AG04450 (cell line): Measurements from ENCODE around the gene NXT1. TPM values are rescaled to one million over a fixed set of nuclear protein-coding genes. Genes with fewer than 3 reads are reported as not detected.

Experiments
- CTCF ChIA-PET: fragments of 300-600, 350-600 bp; formaldehyde crosslinking; extraction: SDS; loops from one replicate; lab custom pipeline; 2022; ENCODE audit warnings: antibody characterized with exemption, inconsistent platforms; lab: Charles Lee
- POLR2A ChIA-PET: fragments of 350-600 bp; formaldehyde crosslinking; extraction: SDS; loops from one replicate; lab custom pipeline; 2021; ENCODE audit warnings: antibody characterized with exemption, inconsistent platforms; lab: Yijun Ruan, JAX
- DNase-seq: peaks from one replicate; pipeline ENCODE4 v3.0.0-alpha.2; 2011; ENCODE audit warnings: low read depth, low spot score
- H3K27ac ChIP-seq: one replicate; pipeline ENCODE4 v1.5.1; 2012; ENCODE audit warnings: low read depth, low read length, control low read depth
- H3K27me3 ChIP-seq: one replicate; pipeline ENCODE4 v1.6.0; 2012; ENCODE audit warnings: low read length; ENCODE audit not compliant: control insufficient read depth, insufficient read depth
- H3K4me3 ChIP-seq: 2 replicates; pipeline ENCODE4 v1.5.1; 2011; ENCODE audit warnings: mild to moderate bottlenecking, low read depth, low read length, control low read depth
- H3K9me3 ChIP-seq: 2 replicates; pipeline ENCODE4 v1.5.1; 2012; ENCODE audit warnings: low read length; ENCODE audit not compliant: control insufficient read depth, insufficient read depth
- polyA plus RNA-seq: library from polyadenylated mRNA; depleted of rRNA; stranded (reverse); fragments of >200 nt; gene quantifications from 2 replicates; pipeline ENCODE4 v1.2.3, GENCODE V29; 2011
- TF ChIP-seq, protein P1 (sequence below): IDR thresholded peaks from 2 replicates; pipeline ENCODE4 v1.5.1; 2011; ENCODE audit warnings: low read depth, low read length, control low read depth, inconsistent platforms

Gene NXT1
- polyA plus RNA-seq, 1 experiment = 17.9 TPM

- TF ChIP-seq, protein P1, sequence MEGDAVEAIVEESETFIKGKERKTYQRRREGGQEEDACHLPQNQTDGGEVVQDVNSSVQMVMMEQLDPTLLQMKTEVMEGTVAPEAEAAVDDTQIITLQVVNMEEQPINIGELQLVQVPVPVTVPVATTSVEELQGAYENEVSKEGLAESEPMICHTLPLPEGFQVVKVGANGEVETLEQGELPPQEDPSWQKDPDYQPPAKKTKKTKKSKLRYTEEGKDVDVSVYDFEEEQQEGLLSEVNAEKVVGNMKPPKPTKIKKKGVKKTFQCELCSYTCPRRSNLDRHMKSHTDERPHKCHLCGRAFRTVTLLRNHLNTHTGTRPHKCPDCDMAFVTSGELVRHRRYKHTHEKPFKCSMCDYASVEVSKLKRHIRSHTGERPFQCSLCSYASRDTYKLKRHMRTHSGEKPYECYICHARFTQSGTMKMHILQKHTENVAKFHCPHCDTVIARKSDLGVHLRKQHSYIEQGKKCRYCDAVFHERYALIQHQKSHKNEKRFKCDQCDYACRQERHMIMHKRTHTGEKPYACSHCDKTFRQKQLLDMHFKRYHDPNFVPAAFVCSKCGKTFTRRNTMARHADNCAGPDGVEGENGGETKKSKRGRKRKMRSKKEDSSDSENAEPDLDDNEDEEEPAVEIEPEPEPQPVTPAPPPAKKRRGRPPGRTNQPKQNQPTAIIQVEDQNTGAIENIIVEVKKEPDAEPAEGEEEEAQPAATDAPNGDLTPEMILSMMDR = no peak
- Histone ChIP-seq H3K27ac (no peak overlapping the region), H3K9me3 (peaks cover 3% of the 10 kb centered on the region; the same call in 1 of the 2 replicates), H3K27me3 (no peaks in the 10 kb centered on the region), H3K4me3 (peak overlapping the region; percentile 82)
- CTCF ChIA-PET = no interaction called here
- POLR2A ChIA-PET = interaction anchor here (1.2 kb wide), 1 partner anchor 13 kb away, joined by 3 read pairs; no protein-coding TSS in a partner anchor
- DNase-seq = no peak
Measured at GRCh38 chr20:23363257-23363649, 12.7 kb downstream of the NXT1 start.

DNA sequence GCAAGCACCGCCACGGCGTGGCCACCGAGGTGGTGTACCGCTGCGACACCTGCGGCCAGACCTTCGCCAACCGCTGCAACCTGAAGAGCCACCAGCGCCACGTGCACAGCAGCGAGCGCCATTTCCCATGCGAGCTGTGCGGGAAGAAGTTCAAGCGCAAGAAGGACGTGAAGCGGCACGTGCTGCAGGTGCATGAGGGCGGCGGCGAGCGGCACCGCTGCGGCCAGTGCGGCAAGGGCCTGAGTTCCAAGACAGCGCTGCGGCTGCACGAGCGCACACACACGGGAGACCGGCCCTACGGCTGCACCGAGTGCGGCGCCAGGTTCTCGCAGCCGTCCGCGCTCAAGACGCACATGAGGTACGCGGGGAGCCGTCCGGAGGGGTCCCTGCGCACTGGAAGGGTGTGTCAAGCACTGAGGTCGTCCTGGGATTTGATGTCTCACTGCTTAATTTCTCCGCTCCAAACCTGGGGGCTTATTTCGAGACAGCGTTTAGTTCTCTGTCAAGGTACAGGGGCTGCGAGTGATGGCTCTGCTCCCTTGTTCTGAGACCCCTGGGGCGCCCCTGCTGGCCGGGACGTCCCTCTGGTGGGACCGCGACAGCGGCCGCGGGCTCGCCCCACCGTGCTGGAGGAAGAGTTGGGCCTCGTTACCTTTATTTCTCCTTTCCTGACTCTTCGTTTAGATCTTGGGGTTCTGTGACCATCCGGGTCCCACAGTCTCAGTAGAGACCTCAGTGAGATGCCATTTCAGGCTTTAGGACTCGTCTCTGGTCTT lies 15.0 kb downstream of the NXT1 start:
- ChIA-PET CTCF (interaction anchor here (1.3 kb wide), 1 partner anchor 54 kb away, joined by 3 read pairs; no protein-coding TSS in a partner anchor), POLR2A (no interaction called here)
- H3K4me3 ChIP-seq = no peak overlapping the region
- no peaks in the 10 kb centered on the region for H3K27me3 ChIP-seq
- no peak for DNase-seq
- H3K9me3 ChIP-seq = peaks cover 3% of the 10 kb centered on the region; the same call in 1 of the 2 replicates
- peak overlapping the region; percentile 12 for H3K27ac ChIP-seq
- TF ChIP-seq, protein P1 = no peak

DNA sequence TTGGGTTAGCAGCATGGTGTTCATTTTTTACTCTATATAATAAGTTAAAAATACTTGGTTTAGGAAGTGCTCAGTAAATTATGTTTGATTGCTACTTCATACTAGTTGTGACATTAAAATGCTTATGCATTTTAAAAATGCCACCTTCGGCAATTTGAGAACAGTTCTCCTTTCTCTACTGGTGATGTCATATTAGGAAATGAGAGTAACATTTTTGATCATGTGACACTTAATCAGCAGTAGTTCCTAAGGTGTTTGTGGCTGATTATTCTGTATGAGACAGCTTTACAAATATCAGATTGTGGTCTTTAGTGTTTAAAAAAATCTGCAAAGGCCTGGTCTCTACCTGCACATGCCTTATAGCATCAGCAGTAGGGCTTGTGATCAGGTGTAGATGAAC lies 15.8 kb downstream of the NXT1 start:
- POLR2A ChIA-PET = no interaction called here
- TF ChIP-seq, protein P1 = no peak

GRCh38 chr20:23367770-23368169 lies 17.2 kb downstream of the NXT1 start:
- H3K27ac ChIP-seq = no peak overlapping the region
- no peak for DNase-seq
- H3K9me3 ChIP-seq = no peaks in the 10 kb centered on the region
- no peak overlapping the region for H3K4me3 ChIP-seq
- TF ChIP-seq, protein P1 = no peak
- H3K27me3 ChIP-seq = no peaks in the 10 kb centered on the region
- ChIA-PET POLR2A (interaction anchor here (1.2 kb wide), 1 partner anchor 36 kb away, joined by 3 read pairs; no protein-coding TSS in a partner anchor), CTCF (interaction anchor here (1.3 to 1.5 kb wide), 2 partner anchors 54 to 74 kb away, joined by 4 to 5 read pairs; partner anchors contain the start of gene NAPB)

More for the DNA sequence above, 15.8 kb downstream of the NXT1 start:
- H3K4me3 ChIP-seq = no peak overlapping the region
- DNase-seq = no peak
- peaks cover 3% of the 10 kb centered on the region; the same call in 1 of the 2 replicates for H3K9me3 ChIP-seq
- CTCF ChIA-PET = interaction anchor here (1.5 kb wide), 1 partner anchor 49 kb away, joined by 3 read pairs; no protein-coding TSS in a partner anchor
- no peak overlapping the region for H3K27ac ChIP-seq
- no peaks in the 10 kb centered on the region for H3K27me3 ChIP-seq
